H9 (cell line): Measurements from ENCODE around the gene INPP5A. TPM values are rescaled to one million over a fixed set of nuclear protein-coding genes. Genes with fewer than 3 reads are reported as not detected.

ENCODE experiments used
- DNase-seq: peaks from one replicate; pipeline ENCODE4 v3.0.0-alpha.2; 2017
- H2AFZ ChIP-seq: one replicate; pipeline ENCODE4 v1.6.1; 2013; ENCODE audit warnings: mild to moderate bottlenecking, low read length, control low read depth, moderate library complexity
- H2AK5ac ChIP-seq: 2 replicates; pipeline ENCODE4 v1.6.1; 2013; ENCODE audit warnings: low read length, control low read depth, mixed read lengths; ENCODE audit not compliant: insufficient read length
- H2BK120ac ChIP-seq: one replicate; pipeline ENCODE4 v1.6.1; 2013; ENCODE audit warnings: low read depth, mild to moderate bottlenecking, low read length, control low read depth, inconsistent platforms; ENCODE audit not compliant: poor library complexity, severe bottlenecking
- H2BK12ac ChIP-seq: 2 replicates; pipeline ENCODE4 v1.6.1; 2013; ENCODE audit warnings: low read length, control low read depth, mixed read lengths, low read depth; ENCODE audit not compliant: insufficient read length
- H2BK15ac ChIP-seq: 2 replicates; pipeline ENCODE4 v1.6.1; 2013; ENCODE audit warnings: low read depth, low read length, control low read depth
- H2BK20ac ChIP-seq: one replicate; pipeline ENCODE4 v1.6.1; 2013; ENCODE audit warnings: low read depth, mild to moderate bottlenecking, low read length, control low read depth, inconsistent platforms; ENCODE audit not compliant: poor library complexity, severe bottlenecking
- H2BK5ac ChIP-seq: 2 replicates; pipeline ENCODE4 v1.6.1; 2013; ENCODE audit warnings: low read length, control low read depth, mixed read lengths; ENCODE audit not compliant: insufficient read length
- H3K14ac ChIP-seq: 2 replicates; pipeline ENCODE4 v1.6.1; 2013; ENCODE audit warnings: low read length, control low read depth; ENCODE audit not compliant: insufficient read depth
- H3K18ac ChIP-seq: 2 replicates; pipeline ENCODE4 v1.6.1; 2013; ENCODE audit warnings: low read depth, mild to moderate bottlenecking, mixed read lengths, low read length, control low read depth; ENCODE audit not compliant: insufficient read length
- H3K23ac ChIP-seq: 2 replicates; pipeline ENCODE4 v1.6.1; 2013; ENCODE audit warnings: low read length, control low read depth, mixed read lengths, low read depth; ENCODE audit not compliant: insufficient read length
- H3K23me2 ChIP-seq: 2 replicates; pipeline ENCODE4 v1.6.1; 2013; ENCODE audit warnings: low read depth, mild to moderate bottlenecking, mixed read lengths, low read length, control low read depth; ENCODE audit not compliant: insufficient read length, poor library complexity, severe bottlenecking
- H3K27ac ChIP-seq: 2 replicates; pipeline ENCODE4 v1.5.1; 2013; ENCODE audit warnings: low read length, control low read depth, mixed read lengths, low read depth; ENCODE audit not compliant: insufficient read length
- H3K27me3 ChIP-seq: 2 replicates; pipeline ENCODE4 v1.6.1; 2013; ENCODE audit warnings: low read length, control low read depth, inconsistent platforms; ENCODE audit not compliant: insufficient read depth
- H3K4ac ChIP-seq: 2 replicates; pipeline ENCODE4 v1.6.1; 2013; ENCODE audit warnings: low read depth, mild to moderate bottlenecking, control low read depth, inconsistent platforms, low read length, moderate library complexity
- H3K4me1 ChIP-seq: 2 replicates; pipeline ENCODE4 v1.6.1; 2013; ENCODE audit warnings: low read length, control low read depth, inconsistent platforms; ENCODE audit not compliant: insufficient read depth
- H3K4me2 ChIP-seq: 2 replicates; pipeline ENCODE4 v1.6.1; 2013; ENCODE audit warnings: low read length, control low read depth, mixed read lengths; ENCODE audit not compliant: insufficient read length, insufficient read depth
- H3K56ac ChIP-seq: 2 replicates; pipeline ENCODE4 v1.6.1; 2013; ENCODE audit warnings: low read depth, mild to moderate bottlenecking, mixed read lengths, low read length, control low read depth; ENCODE audit not compliant: insufficient read length
- H3K79me1 ChIP-seq: 2 replicates; pipeline ENCODE4 v1.6.1; 2013; ENCODE audit warnings: low read depth, mild to moderate bottlenecking, moderate library complexity, low read length, control low read depth, inconsistent platforms; ENCODE audit not compliant: insufficient read depth, poor library complexity, severe bottlenecking
- H3K79me2 ChIP-seq: 2 replicates; pipeline ENCODE4 v1.6.1; 2013; ENCODE audit warnings: low read length, control low read depth, inconsistent platforms; ENCODE audit not compliant: insufficient read depth
- H3K9ac ChIP-seq: 2 replicates; pipeline ENCODE4 v1.6.1; 2013; ENCODE audit warnings: low read length, control low read depth, mixed read lengths; ENCODE audit not compliant: insufficient read length; ENCODE audit errors: extremely low read depth
- H3K9me3 ChIP-seq: one replicate; pipeline ENCODE4 v1.6.1; 2013; ENCODE audit warnings: low read depth, low read length, inconsistent platforms; ENCODE audit not compliant: control insufficient read depth
- H3T11ph ChIP-seq: one replicate; pipeline ENCODE4 v1.6.1; 2013; ENCODE audit warnings: mild to moderate bottlenecking, low read length, control low read depth, inconsistent platforms
- H4K20me1 ChIP-seq: one replicate; pipeline ENCODE4 v1.6.1; 2013; ENCODE audit not compliant: control insufficient read depth, insufficient read length, insufficient read depth
- H4K5ac ChIP-seq: 2 replicates; pipeline ENCODE4 v1.6.1; 2013; ENCODE audit warnings: low read depth, mild to moderate bottlenecking, mixed read lengths, low read length, control low read depth; ENCODE audit not compliant: insufficient read length
- H4K8ac ChIP-seq: replicated peaks from 2 replicates; pipeline ENCODE4 v1.6.1; 2013; ENCODE audit warnings: low read length, control low read depth, mixed read lengths, low read depth; ENCODE audit not compliant: insufficient read length
- H4K91ac ChIP-seq: 2 replicates; pipeline ENCODE4 v1.6.1; 2013; ENCODE audit warnings: low read depth, mild to moderate bottlenecking, moderate library complexity, mixed read lengths, low read length, control low read depth; ENCODE audit not compliant: insufficient read length
- H3K27ac Mint-ChIP-seq, 3 experiments: 2 replicates in 2 of 3; 3 replicates in 1 of 3; pipeline ENCODE4 v1.8.0; 2020 to 2021; ENCODE audit warnings: mixed read lengths in 3 of 3, mild to moderate bottlenecking in 1 of 3, moderate library complexity in 1 of 3
- H3K27me3 Mint-ChIP-seq: 2 replicates; pipeline ENCODE4 v1.8.0; 2021; ENCODE audit warnings: low read depth, mild to moderate bottlenecking, moderate library complexity, mixed read lengths
- H3K36me3 Mint-ChIP-seq, 3 experiments: 2 replicates in 2 of 3; 3 replicates in 1 of 3; pipeline ENCODE4 v1.8.0; 2020 to 2021; ENCODE audit warnings: low read depth in 3 of 3, mixed read lengths in 3 of 3; ENCODE audit not compliant: insufficient read depth in 1 of 3
- H3K4me1 Mint-ChIP-seq, 2 experiments: 2 replicates each; pipeline ENCODE4 v1.8.0; 2020; ENCODE audit warnings: mixed read lengths in 2 of 2
- H3K4me3 Mint-ChIP-seq, 2 experiments: 2 replicates in 1 of 2; 3 replicates in 1 of 2; pipeline ENCODE4 v1.8.0; 2020 to 2021; ENCODE audit warnings: mild to moderate bottlenecking in 2 of 2, mixed read lengths in 2 of 2, moderate library complexity in 1 of 2
- H3K9me3 Mint-ChIP-seq, 2 experiments: 2 replicates in 1 of 2; 3 replicates in 1 of 2; pipeline ENCODE4 v1.8.0; 2020; ENCODE audit warnings: mild to moderate bottlenecking in 2 of 2, mixed read lengths in 2 of 2, moderate library complexity in 1 of 2
- WGBS: extraction: QIAGEN DNeasy Blood & Tissue Kit; methylation state at CpG from one replicate; pipeline ENCODE4 v1.1.7; 2013; ENCODE audit warnings: missing lambda C conversion rate, low lambda C conversion rate, mixed read lengths; ENCODE audit not compliant: insufficient read length; ENCODE audit errors: extremely low coverage; 5-methylcytosine and 5-hydroxymethylcytosine counted together
- total RNA-seq: library from RNA; stranded (reverse); gene quantifications from 2 replicates; pipeline ENCODE4 v1.2.1, GENCODE V29; 2021
- TF ChIP-seq, protein P1 (sequence below): fragments of 200-600 bp; sonication (generic); conservative IDR thresholded peaks from 3 replicates; pipeline ENCODE4 v1.8.0; 2021; ENCODE audit warnings: antibody characterized with exemption, mild to moderate bottlenecking

The INPP5A gene
- total RNA-seq, 1 experiment from 2014 or later: 17.7 TPM

DNA sequence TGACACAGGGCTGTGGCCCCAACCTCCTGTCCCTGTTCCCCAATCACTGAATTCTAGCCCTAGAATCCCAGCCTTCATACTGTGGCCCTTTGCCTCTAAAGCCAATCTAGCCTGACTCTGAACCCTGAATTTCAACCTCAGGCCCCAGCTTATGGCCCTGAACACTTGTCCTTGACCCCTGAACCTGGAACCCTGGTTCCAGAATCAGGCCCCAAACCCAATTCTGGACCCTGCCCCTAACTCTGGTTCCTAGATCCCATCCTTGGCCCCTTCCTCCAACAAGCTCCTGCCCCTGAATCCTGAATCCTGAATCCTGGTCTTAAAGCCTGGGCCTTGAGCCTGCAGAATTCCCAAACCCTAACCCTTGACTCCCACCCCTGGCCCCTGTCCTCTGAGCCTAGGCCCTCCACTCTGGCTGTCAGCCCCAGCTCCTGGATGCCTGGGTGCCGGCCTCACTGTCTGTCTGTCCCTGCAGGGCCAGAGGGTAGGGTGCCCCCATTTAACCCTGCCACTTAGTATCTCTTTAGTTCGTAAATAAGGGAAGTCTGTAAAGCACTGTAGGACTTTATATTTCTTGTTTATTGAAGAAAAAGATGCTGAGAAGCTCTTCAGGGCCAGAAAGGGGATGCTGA lies 1.3 kb downstream of the INPP5A start:
- peak overlapping the region; percentile 58 for H3K4me2 ChIP-seq
- WGBS: no CpG with 5 or more reads among the region's 2 CpGs
- Mint-ChIP-seq H3K9me3 (no peaks in the 10 kb centered on the region), H3K4me3 (peak overlapping the region; percentile 79 to 88), H3K27ac (no peak overlapping the region; a peak in 1 of 7 replicates), H3K4me1 (peaks cover 40 to 60% of the 10 kb centered on the region in 2 experiments), H3K27me3 (peaks cover 34% of the 10 kb centered on the region), H3K36me3 (peaks cover 0 to 4% (median 0%) of the 10 kb centered on the region in 3 experiments; a peak in 2 of 7 replicates)
- no peak overlapping the region for H2BK120ac ChIP-seq
- no peak overlapping the region for H3K4ac ChIP-seq
- H3K9ac ChIP-seq: no peak overlapping the region
- DNase-seq: no peak
- H3K9me3 ChIP-seq: no peaks in the 10 kb centered on the region
- H2BK5ac ChIP-seq: no peak overlapping the region
- H3K79me1 ChIP-seq: peaks cover 5% of the 10 kb centered on the region
- no peak overlapping the region for H3K23ac ChIP-seq
- no peak overlapping the region for H3K27ac ChIP-seq
- no peak overlapping the region for H2AFZ ChIP-seq
- no peak overlapping the region for H2BK12ac ChIP-seq
- no peak overlapping the region for H2AK5ac ChIP-seq
- H3K27me3 ChIP-seq: no peaks in the 10 kb centered on the region; the same call in 1 of the 2 replicates
- no peak overlapping the region for H4K91ac ChIP-seq
- H3K4me1 ChIP-seq: no peaks in the 10 kb centered on the region; the same call in 1 of the 2 replicates
- H3K56ac ChIP-seq: no peak overlapping the region
- H2BK15ac ChIP-seq: no peak overlapping the region
- TF ChIP-seq, protein P1, sequence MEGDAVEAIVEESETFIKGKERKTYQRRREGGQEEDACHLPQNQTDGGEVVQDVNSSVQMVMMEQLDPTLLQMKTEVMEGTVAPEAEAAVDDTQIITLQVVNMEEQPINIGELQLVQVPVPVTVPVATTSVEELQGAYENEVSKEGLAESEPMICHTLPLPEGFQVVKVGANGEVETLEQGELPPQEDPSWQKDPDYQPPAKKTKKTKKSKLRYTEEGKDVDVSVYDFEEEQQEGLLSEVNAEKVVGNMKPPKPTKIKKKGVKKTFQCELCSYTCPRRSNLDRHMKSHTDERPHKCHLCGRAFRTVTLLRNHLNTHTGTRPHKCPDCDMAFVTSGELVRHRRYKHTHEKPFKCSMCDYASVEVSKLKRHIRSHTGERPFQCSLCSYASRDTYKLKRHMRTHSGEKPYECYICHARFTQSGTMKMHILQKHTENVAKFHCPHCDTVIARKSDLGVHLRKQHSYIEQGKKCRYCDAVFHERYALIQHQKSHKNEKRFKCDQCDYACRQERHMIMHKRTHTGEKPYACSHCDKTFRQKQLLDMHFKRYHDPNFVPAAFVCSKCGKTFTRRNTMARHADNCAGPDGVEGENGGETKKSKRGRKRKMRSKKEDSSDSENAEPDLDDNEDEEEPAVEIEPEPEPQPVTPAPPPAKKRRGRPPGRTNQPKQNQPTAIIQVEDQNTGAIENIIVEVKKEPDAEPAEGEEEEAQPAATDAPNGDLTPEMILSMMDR: no peak
- no peak overlapping the region for H3K18ac ChIP-seq
- no peak overlapping the region for H4K8ac ChIP-seq
- no peaks in the 10 kb centered on the region for H3K79me2 ChIP-seq
- no peak overlapping the region for H3T11ph ChIP-seq
- peaks cover 8% of the 10 kb centered on the region for H3K23me2 ChIP-seq
- peaks cover 3% of the 10 kb centered on the region for H4K20me1 ChIP-seq
- no peak overlapping the region for H4K5ac ChIP-seq
- H3K14ac ChIP-seq: no peak overlapping the region
- no peak overlapping the region for H2BK20ac ChIP-seq
